OCI-LY3 (cell line): ENCODE results near the gene ISG20L2.

ENCODE experiments used
- H2AFZ ChIP-seq: fragments of 200-600, 300-600 bp; shearing (Covaris generic); 2 replicates; pipeline ENCODE4 v1.6.0; 2014; ENCODE audit warnings: antibody characterized with exemption, low read depth, low read length
- H3K27ac ChIP-seq: fragments of 200-600, 300-600 bp; sonication (generic); 2 replicates; pipeline ENCODE4 v1.5.1; 2014; ENCODE audit warnings: mild to moderate bottlenecking, low read length, moderate library complexity, mixed read lengths
- H3K27me3 ChIP-seq: fragments of 200-600, 300-600 bp; sonication (generic); 2 replicates; pipeline ENCODE4 v1.6.1; 2014; ENCODE audit warnings: low read depth, low read length, mixed read lengths
- H3K36me3 ChIP-seq: fragments of 200-600, 300-600 bp; sonication (generic); replicated peaks from 2 replicates; pipeline ENCODE3; 2014; ENCODE audit warnings: low read depth, low read length, mixed read lengths
- H3K4me1 ChIP-seq: fragments of 300-600, 200-600 bp; sonication (generic); 2 replicates; pipeline ENCODE4 v1.6.1; 2014; ENCODE audit warnings: low read length, mixed read lengths
- H3K4me2 ChIP-seq: fragments of 200-600, 300-600 bp; sonication (generic); 2 replicates; pipeline ENCODE4 v1.6.1; 2014; ENCODE audit warnings: low read length, mixed read lengths
- H3K4me3 ChIP-seq: fragments of 300-600, 200-600 bp; sonication (generic); 2 replicates; pipeline ENCODE4 v1.5.1; 2014; ENCODE audit warnings: antibody characterized with exemption, mild to moderate bottlenecking, low read length, moderate library complexity
- H3K79me2 ChIP-seq: fragments of 300-600, 200-600 bp; shearing (Covaris generic); 2 replicates; pipeline ENCODE4 v1.6.1; 2014; ENCODE audit warnings: mild to moderate bottlenecking, low read length, mixed read lengths
- H3K9ac ChIP-seq: fragments of 300-600, 200-600 bp; shearing (Covaris generic); 2 replicates; pipeline ENCODE4 v1.6.0; 2014; ENCODE audit warnings: mild to moderate bottlenecking, low read length, moderate library complexity
- H3K9me3 ChIP-seq: fragments of 200-600, 300-600 bp; shearing (Covaris generic); 2 replicates; pipeline ENCODE4 v1.6.1; 2014; ENCODE audit warnings: low read length, mixed read lengths; ENCODE audit not compliant: insufficient read depth
- H4K20me1 ChIP-seq: fragments of 200-600, 300-600 bp; sonication (generic); 2 replicates; pipeline ENCODE4 v1.6.1; 2016; ENCODE audit warnings: low read length, mixed read lengths; ENCODE audit not compliant: insufficient read depth
- CTCF ChIP-seq: fragments of 200-600, 300-600 bp; sonication (generic); IDR thresholded peaks from 2 replicates; pipeline ENCODE4 v1.5.1; 2014; ENCODE audit warnings: antibody characterized with exemption, low read length, low read depth
- EZH2phosphoT487 ChIP-seq: fragments of 200-600 bp; shearing (Covaris generic); IDR thresholded peaks from 2 replicates; pipeline ENCODE4 v1.6.1; 2018; ENCODE audit warnings: antibody characterized with exemption, mixed run types, low read depth

The ISG20L2 gene

DNA sequence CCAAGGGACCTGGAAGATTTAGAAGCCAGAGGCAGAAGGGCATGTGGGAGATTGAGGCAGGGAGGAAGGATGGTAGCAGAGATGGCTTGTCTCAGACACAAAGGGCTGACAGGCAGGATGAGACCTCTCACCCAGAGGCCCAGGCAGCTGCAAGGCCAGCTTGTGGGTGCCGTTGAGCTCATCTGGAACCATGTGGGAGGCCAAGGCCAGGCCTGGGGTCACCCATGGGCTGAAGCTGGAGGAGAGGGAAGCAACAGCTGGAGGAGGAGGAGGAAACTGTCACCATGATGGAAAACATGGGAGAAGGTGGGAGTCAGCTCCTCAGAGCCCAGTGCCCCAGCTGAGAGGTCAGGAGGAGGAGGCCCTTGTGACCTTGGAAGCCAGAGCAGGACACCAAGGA is 29.6 kb downstream of the ISG20L2 start:
- Histone ChIP-seq H3K4me2 (no peak overlapping the region), H3K79me2 (no peaks in the 10 kb centered on the region), H3K27ac (no peak overlapping the region), H3K27me3 (peaks cover 14% of the 10 kb centered on the region), H4K20me1 (no peaks in the 10 kb centered on the region), H3K4me3 (no peak overlapping the region), H3K9ac (no peak overlapping the region), H3K9me3 (no peaks in the 10 kb centered on the region), H3K4me1 (no peaks in the 10 kb centered on the region), H2AFZ (no peak overlapping the region), H3K36me3 (no peaks in the 10 kb centered on the region)
- TF ChIP-seq EZH2phosphoT487 (no peak), CTCF (no peak)

DNA sequence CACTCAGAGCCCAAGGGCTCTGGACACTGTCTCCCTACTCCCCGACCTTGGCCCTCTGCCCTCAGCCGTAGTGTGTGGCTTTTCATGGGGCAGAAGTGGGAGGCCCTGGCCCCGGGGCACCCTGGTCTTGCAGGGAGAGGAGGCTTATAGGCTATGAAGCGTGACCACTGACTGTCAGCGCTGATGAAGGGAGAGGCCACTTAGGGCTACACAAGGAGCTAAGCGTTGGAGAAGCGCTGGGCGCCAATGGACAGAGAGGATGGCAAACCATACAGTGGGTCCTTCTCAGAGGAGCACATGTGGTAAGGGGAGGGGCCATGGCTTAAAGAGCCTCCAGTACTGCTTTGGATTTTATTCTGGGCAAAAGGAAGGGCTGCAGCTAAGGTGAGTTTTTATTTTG is 31.1 kb downstream of the ISG20L2 start:
- peaks cover 21% of the 10 kb centered on the region for H3K27me3 ChIP-seq
- no peaks in the 10 kb centered on the region for H3K79me2 ChIP-seq
- H4K20me1 ChIP-seq = no peaks in the 10 kb centered on the region
- TF ChIP-seq CTCF (no peak), EZH2phosphoT487 (no peak)
- H3K9ac ChIP-seq = no peak overlapping the region
- H2AFZ ChIP-seq = no peak overlapping the region
- H3K9me3 ChIP-seq = no peaks in the 10 kb centered on the region
- no peak overlapping the region for H3K27ac ChIP-seq
- no peak overlapping the region for H3K4me3 ChIP-seq
- H3K4me1 ChIP-seq = peaks cover 6% of the 10 kb centered on the region; the same call in 1 of the 2 replicates
- H3K4me2 ChIP-seq = no peak overlapping the region
- H3K36me3 ChIP-seq = no peaks in the 10 kb centered on the region

DNA sequence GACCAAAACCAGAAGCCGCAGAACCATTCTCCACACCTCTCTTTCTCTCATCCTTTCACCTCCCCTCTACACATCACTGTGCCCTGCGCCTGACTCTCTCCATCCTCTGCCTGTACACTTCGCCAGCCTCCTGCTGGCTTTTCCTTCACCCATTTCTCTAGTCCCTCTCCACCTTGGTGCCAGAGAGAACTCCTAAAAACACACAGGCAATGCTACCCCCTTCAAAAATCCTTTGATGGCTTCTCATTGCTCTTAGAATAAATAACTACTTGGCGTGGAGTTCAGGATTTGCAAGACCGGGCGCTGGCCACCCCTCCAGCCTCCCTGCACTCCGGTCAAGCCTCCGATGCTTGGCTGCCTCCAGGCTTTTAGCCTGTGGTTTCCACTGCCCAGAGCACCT is 31.8 kb downstream of the ISG20L2 start:
- peaks cover 28% of the 10 kb centered on the region for H3K27me3 ChIP-seq
- TF ChIP-seq CTCF (no peak), EZH2phosphoT487 (no peak)
- H3K79me2 ChIP-seq = no peaks in the 10 kb centered on the region
- no peaks in the 10 kb centered on the region for H3K9me3 ChIP-seq
- peaks cover 6% of the 10 kb centered on the region; the same call in 1 of the 2 replicates for H3K4me1 ChIP-seq
- no peaks in the 10 kb centered on the region for H4K20me1 ChIP-seq
- no peak overlapping the region for H3K4me3 ChIP-seq
- H3K27ac ChIP-seq = no peak overlapping the region
- H2AFZ ChIP-seq = no peak overlapping the region
- no peaks in the 10 kb centered on the region for H3K36me3 ChIP-seq
- no peak overlapping the region for H3K9ac ChIP-seq
- H3K4me2 ChIP-seq = no peak overlapping the region

- H2AFZ ChIP-seq = no peak overlapping the region
- no peak overlapping the region for H3K9ac ChIP-seq
- H3K27me3 ChIP-seq = peaks cover 44% of the 10 kb centered on the region
- no peak overlapping the region for H3K4me2 ChIP-seq
- H3K79me2 ChIP-seq = no peaks in the 10 kb centered on the region
- H4K20me1 ChIP-seq = no peaks in the 10 kb centered on the region
- H3K9me3 ChIP-seq = no peaks in the 10 kb centered on the region
- TF ChIP-seq CTCF = no peak
- TF ChIP-seq EZH2phosphoT487 = no peak
- no peak overlapping the region for H3K27ac ChIP-seq
- H3K4me3 ChIP-seq = no peak overlapping the region
- H3K36me3 ChIP-seq = no peaks in the 10 kb centered on the region
- H3K4me1 ChIP-seq = peaks cover 6% of the 10 kb centered on the region; the same call in 1 of the 2 replicates
These were observed 33.9 kb downstream of the ISG20L2 start for GRCh38 chr1:156694690-156694962.
